AG08395 (cell line): Measurements from ENCODE around the gene CANT1.
"Not testable (repeated sequence)": the region's sequence is repeated elsewhere in the genome, so short reads cannot be mapped to it uniquely, and the experiment has no call there.

Experiments used
- DNase-seq: peaks from one replicate; pipeline ENCODE4 v3.0.0; 2012; ENCODE audit warnings: mixed read lengths, low spot score

Gene CANT1

DNA sequence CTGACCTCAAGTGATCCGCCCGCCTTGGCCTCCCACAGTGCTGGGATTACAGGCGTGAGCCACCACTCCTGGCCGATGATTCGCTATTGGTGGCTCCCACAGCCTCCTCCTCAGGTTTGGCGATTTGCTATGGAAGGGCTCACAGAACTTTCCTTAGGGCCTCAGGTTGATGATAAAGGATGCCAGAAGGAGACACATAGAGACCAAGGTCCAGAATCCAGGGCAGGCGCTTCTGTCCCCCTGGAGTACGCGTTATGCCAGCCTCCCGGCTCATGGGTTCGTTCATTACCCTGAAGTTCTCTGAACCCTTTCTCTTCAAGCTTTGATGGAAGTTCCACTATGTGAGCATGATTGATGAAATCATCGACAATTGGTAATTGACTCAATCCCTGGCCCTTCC is 49.8 kb downstream of the CANT1 start:
- DNase-seq, result no peak

GRCh38 chr17:78958641-78959127 is 50.9 kb downstream of the CANT1 start:
- no peak for DNase-seq

DNA sequence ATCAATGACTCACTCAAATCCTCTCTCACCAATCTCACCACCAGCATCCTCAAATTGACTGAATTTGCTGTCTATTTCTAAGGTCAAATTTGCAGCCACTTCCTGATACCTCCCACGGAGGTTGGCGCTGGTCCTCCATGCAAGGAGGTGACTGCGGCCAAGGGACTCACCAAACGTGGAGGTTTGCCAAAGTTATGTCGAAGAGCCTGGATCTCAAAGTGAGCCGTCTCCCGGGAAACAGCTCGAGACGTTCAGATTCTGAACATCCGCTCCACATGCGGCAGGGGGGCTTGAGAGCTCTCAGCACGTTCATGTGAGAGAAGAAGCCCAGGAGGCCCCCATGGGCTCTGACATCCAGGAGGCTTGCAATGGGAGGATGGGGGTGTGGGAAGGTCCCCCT is 52.4 kb downstream of the CANT1 start:
- DNase-seq, result no peak

DNA sequence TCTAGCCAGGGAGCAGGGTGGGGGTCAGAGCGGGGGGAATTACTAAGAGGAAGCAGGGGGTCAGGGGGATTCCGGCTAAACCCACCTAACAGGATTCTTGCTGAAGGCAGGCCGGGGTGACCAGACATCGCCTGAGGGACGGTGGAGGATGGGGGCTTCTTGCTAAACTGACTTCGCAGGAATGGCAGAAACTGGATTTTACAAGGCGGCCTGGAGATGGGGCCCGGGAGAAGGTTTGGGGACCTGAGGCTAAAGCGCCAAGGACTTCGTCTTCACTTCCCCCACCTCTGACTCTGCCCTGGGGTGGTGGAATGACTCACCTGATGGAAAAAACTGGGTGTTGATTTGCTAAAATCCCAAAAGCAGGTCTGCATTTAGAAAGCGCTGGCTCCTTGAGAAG is 53.3 kb downstream of the CANT1 start:
- DNase-seq, result no peak

GRCh38 chr17:78954684-78955083 is 54.9 kb downstream of the CANT1 start:
- no peak for DNase-seq

GRCh38 chr17:78953356-78954350 is 55.9 kb downstream of the CANT1 start:
- no peak for DNase-seq

DNA sequence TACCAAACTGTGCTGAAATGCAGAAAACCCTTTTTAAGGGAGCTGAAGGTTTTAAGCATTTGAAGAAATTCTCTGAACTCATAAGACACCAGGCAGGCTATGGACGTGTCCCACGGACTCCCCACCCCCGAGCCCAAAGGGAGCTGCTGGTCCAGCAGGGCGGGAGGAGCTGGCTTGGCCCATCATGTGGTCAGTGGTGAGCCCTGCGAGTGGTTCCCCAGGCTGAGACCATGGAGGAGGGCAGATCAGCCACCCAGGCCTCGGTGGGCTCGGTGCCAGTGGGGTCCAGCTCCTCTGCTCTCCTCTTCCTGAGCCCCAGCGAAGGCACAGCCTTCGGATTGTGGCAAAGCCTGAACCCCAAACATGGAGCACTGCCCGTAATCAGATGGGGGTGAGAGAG is 56.9 kb downstream of the CANT1 start:
- DNase-seq, result no peak

GRCh38 chr17:78951967-78952551 is 57.5 kb downstream of the CANT1 start:
- DNase-seq, result no peak

DNA sequence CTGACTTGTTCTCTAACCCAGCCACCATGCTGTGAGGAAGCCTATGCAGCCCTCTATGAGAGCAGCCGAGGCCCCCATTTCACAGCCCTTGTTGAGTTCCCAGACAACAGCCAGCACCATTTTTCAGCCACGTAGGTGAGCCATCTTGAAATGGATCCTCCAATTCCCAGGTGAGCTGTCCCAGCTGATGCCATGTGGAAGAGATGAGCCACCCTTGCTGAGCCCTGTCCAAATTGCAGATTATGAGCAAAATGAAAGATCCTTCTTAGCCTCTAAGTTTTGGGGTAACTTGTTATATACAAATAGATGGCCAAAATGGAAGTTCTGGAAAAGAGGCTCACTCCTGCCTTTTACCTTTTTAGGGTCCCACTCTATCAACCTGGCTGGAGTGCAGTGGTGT is 58.7 kb downstream of the CANT1 start:
- no peak for DNase-seq

DNA sequence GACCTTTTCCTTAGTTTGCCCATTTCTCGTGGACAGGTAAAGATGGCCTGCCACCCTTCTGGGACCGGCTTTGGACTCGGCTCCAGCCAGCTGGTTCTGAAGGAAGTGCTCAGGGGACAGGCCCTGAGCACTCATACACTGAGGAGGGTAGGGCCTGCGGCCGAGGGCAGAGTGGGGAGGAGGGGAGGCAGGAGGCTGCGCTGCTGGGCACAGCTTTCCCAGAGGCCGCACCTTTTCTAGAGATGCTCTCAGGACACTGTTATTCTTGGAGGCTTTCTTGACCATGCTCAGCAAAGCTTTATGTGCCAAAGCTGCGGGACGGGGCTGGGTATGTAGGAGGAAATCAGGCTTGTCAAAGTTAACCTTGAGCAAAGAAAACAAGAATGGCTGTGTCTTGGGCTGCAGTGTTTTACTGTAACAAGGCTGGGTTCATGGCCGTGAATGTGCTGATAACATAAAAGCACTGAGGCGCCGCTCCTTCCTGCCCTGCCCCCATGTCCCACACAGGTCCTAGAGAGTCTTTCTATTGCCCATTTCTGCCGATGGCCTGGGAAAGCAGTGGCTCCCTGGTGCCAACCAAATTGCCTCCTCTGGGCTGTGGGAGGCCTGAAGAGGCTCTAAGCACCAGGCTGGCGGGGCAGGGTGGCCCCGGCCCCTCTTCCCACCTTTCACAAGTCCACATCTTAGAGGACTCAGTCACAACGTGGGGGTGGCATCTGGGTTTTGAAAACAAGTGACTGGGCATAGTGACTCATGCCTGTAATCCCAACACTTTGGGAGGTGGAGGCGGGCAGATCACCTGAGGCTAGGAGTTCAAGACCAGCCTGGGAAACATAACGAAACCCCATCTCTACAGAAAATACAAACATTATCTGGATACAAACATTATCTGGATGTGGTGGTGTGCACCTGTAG is 62.1 kb downstream of the CANT1 start:
- DNase-seq, result no peak

DNA sequence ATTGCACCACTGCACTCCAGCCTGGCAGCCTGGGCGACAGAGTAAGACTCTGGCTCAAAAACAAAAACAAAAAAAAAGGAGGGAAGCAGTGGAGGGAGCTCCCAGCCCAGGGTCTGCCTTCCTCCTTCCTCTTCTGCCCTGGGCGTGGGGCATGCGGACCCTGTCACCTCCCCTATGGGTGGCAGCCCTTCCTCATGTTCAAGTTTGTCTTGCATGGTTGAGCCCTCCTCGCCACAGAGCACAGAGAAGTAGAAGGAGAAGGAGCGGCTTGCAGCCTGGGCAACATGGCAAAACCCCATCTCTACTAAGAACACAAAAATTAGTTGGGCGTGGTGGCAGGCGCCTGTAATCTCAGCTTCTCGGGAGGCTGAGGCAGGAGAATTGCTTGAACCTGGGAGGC is 62.9 kb downstream of the CANT1 start:
- DNase-seq, result no peak

DNA sequence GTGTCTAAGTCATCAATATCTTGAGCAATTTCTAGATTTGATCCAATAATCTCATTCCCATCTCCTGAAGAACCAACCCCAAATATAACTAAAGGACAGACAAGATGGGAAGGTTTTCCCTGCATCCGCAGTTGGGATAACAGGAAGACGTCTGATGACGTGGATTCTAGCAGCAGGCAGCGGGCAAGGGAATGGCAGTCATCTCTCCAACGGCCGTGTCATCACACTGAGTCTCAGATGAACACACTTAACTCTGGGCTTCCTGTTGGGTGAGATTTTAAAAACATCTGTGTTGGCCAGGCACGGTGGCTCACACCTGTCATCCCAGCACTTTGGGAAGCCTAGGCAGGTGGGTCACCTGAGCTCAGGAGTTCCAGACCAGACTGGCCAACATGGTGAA is 63.4 kb downstream of the CANT1 start:
- no peak for DNase-seq

GRCh38 chr17:78945455-78945854 is 64.1 kb downstream of the CANT1 start:
- DNase-seq, result not testable (repeated sequence)

- DNase-seq, result no peak
Measured at GRCh38 chr17:78944956-78945355, 64.6 kb downstream of the CANT1 start.

DNA sequence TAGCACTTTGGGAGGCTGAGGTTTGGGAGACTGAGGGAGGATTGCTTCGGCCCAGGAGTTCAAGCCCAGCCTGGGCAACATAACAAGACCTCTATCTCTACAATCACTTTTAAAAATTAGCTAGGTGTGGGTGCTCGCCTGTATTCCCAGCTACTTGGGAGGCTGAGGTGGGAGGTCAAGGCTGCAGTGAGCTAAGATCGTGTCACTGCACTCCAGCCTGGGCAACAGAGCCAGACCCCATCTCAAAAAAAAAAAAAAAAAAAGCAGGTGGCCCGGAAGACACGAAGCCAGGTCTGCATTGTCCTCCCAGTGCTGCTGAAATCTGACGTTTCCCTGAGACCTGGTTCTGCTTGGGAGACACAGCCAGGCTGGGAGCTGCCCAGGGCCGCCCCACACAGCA is 65.5 kb downstream of the CANT1 start:
- DNase-seq, result no peak
